A549 (cell line): ENCODE measurements around the gene MYO1D. TPM values are rescaled to one million over a fixed set of nuclear protein-coding genes. Genes with fewer than 3 reads are reported as not detected.

Experiments used
- ATAC-seq, 2 experiments: fragments of 200-7000 bp in 1 of 2; fragments of >200 bp in 1 of 2; cut with Nextera tagmentation in 1 of 2; cut with Tn5 transposase in 1 of 2; 3 replicates each; pipeline versions ENCODE4 v1.8.0 to v1.9.1; 2018 to 2020; ENCODE audit warnings: mild to moderate bottlenecking in 1 of 2, moderate library complexity in 1 of 2
- CTCF ChIA-PET: fragments of 300-600 bp; sonication (Branson Sonifier 250); formaldehyde crosslinking; extraction: SDS; loops from one replicate; lab custom pipeline; 2021; ENCODE audit warnings: antibody characterized with exemption, inconsistent platforms; lab: Yijun Ruan, JAX
- POLR2A ChIA-PET: fragments of 350-600 bp; formaldehyde crosslinking; extraction: SDS; loops from one replicate; lab custom pipeline; 2021; ENCODE audit warnings: antibody characterized with exemption, inconsistent platforms; lab: Yijun Ruan, JAX
- DNase-seq, 2 experiments: peaks; one replicate each; pipeline versions ENCODE4 v3.0.0 to v3.0.0-alpha.2; 2011 to 2016; ENCODE audit warnings: low read depth in 1 of 2, low spot score in 1 of 2
- FAIRE-seq: peaks from 2 replicates; lab custom pipeline; 2011; peaks lifted over from hg19 to GRCh38; lab: Jason Lieb, UNC
- H3K27ac ChIP-seq, 2 experiments: fragments of >200 bp; sonication (Bioruptor Twin); formaldehyde crosslinking; 3 replicates each; pipeline ENCODE4 v1.5.1; 2016 to 2017
- H3K4me1 ChIP-seq: fragments of >200 bp; sonication (Bioruptor Twin); formaldehyde crosslinking; 3 replicates; pipeline ENCODE4 v1.6.1; 2016
- H3K4me2 ChIP-seq: fragments of >200 bp; sonication (Bioruptor Twin); formaldehyde crosslinking; 3 replicates; pipeline ENCODE4 v1.6.1; 2016
- H3K4me3 ChIP-seq: fragments of >200 bp; sonication (Bioruptor Twin); formaldehyde crosslinking; 3 replicates; pipeline ENCODE4 v1.5.1; 2016
- H3K9me3 ChIP-seq: fragments of >200 bp; sonication (Bioruptor Twin); formaldehyde crosslinking; 3 replicates; pipeline ENCODE4 v1.6.1; 2016
- CBX2 ChIP-seq: fragments of 200-600 bp; sonication (generic); IDR thresholded peaks from 2 replicates; pipeline ENCODE4 v1.6.1; 2016; ENCODE audit warnings: low read depth, mild to moderate bottlenecking, borderline replicate concordance
- CHD2 ChIP-seq: fragments of 150-350 bp; IDR thresholded peaks from 2 replicates; pipeline ENCODE4 v1.6.1; 2014; ENCODE audit warnings: low read length; ENCODE audit not compliant: partially characterized antibody
- EP300 ChIP-seq, 2 experiments: fragments of >200 bp; sonication (Bioruptor Twin); formaldehyde crosslinking; IDR thresholded peaks; 2 replicates in 1 of 2; 3 replicates in 1 of 2; pipeline ENCODE4 v1.6.1; 2016 to 2017
- ESRRA ChIP-seq: fragments of 150-350 bp; IDR thresholded peaks from 2 replicates; pipeline ENCODE4 v1.6.1; 2014; ENCODE audit warnings: mild to moderate bottlenecking, low read length, borderline replicate concordance
- FOSL2 ChIP-seq, 2 experiments: fragments of 450-650 bp in 1 of 2; fragments of >200 bp in 1 of 2; sonication (Bioruptor Twin) in 1 of 2; formaldehyde crosslinking; IDR thresholded peaks; 2 replicates each; pipeline versions ENCODE4 v1.5.0 to v1.6.1; 2016 to 2020; ENCODE audit warnings: mild to moderate bottlenecking in 1 of 2, moderate library complexity in 1 of 2
- GATA3 ChIP-seq: IDR thresholded peaks from 2 replicates; pipeline ENCODE4 v1.6.1; 2012; ENCODE audit warnings: borderline replicate concordance
- HEYL ChIP-seq: fragments of 250-450 bp; sonication (Bioruptor Pico); IDR thresholded peaks from 2 replicates; pipeline ENCODE4 v1.8.0; 2021; ENCODE audit warnings: mild to moderate bottlenecking, moderate library complexity
- HMGXB4 ChIP-seq: fragments of 250-450 bp; sonication (Bioruptor Pico); IDR thresholded peaks from 2 replicates; pipeline ENCODE4 v1.5.0; 2021; ENCODE audit warnings: mild to moderate bottlenecking, moderate library complexity, borderline replicate concordance
- HOXA7 ChIP-seq: fragments of 250-450 bp; sonication (Bioruptor Pico); IDR thresholded peaks from 2 replicates; pipeline ENCODE4 v1.5.0; 2020; ENCODE audit warnings: mild to moderate bottlenecking, moderate library complexity
- KDM1A ChIP-seq: fragments of 200-600 bp; sonication (generic); IDR thresholded peaks from 2 replicates; pipeline ENCODE4 v1.6.1; 2016; ENCODE audit warnings: low read depth, mild to moderate bottlenecking
- KDM5A ChIP-seq: fragments of 200-600 bp; sonication (generic); IDR thresholded peaks from 2 replicates; pipeline ENCODE4 v1.6.1; 2016; ENCODE audit warnings: antibody characterized with exemption, mild to moderate bottlenecking
- NR3C1 ChIP-seq: fragments of >200 bp; sonication (Bioruptor Twin); formaldehyde crosslinking; IDR thresholded peaks from 3 replicates; pipeline ENCODE4 v1.6.1; 2017
- PBX3 ChIP-seq: IDR thresholded peaks from 2 replicates; pipeline ENCODE4 v1.6.1; 2012
- POLR2AphosphoS2 ChIP-seq: conservative IDR thresholded peaks from 2 replicates; pipeline ENCODE4 v1.6.1; 2012; ENCODE audit warnings: low read length, improper control_type of control experiment, inconsistent platforms
- RAD21 ChIP-seq, 2 experiments: fragments of >200 bp in 1 of 2; sonication (Bioruptor Twin) in 1 of 2; formaldehyde crosslinking in 1 of 2; IDR thresholded peaks in 1 of 2; conservative IDR thresholded peaks in 1 of 2; 2 replicates in 1 of 2; 3 replicates in 1 of 2; pipeline ENCODE4 v1.6.1; 2012 to 2018; ENCODE audit warnings: inconsistent platforms in 1 of 2
- RFX5 ChIP-seq: fragments of 450-650 bp; IDR thresholded peaks from 2 replicates; pipeline ENCODE4 v1.7.1; 2014; ENCODE audit warnings: antibody characterized with exemption, mild to moderate bottlenecking, moderate library complexity
- RNF2 ChIP-seq: fragments of 200-600 bp; sonication (generic); IDR thresholded peaks from 2 replicates; pipeline ENCODE4 v1.6.1; 2016; ENCODE audit warnings: low read depth, mild to moderate bottlenecking, antibody characterized with exemption, moderate library complexity, borderline replicate concordance
- TP53 ChIP-seq: fragments of 250-450 bp; sonication (Bioruptor Pico); IDR thresholded peaks from 2 replicates; pipeline ENCODE4 v1.5.0; 2021; ENCODE audit warnings: mild to moderate bottlenecking, moderate library complexity
- USF2 ChIP-seq: fragments of 450-650 bp; IDR thresholded peaks from 2 replicates; pipeline ENCODE4 v1.6.1; 2014; ENCODE audit warnings: antibody characterized with exemption
- ZC3H11A ChIP-seq: fragments of 450-650 bp; IDR thresholded peaks from 2 replicates; pipeline ENCODE4 v1.6.1; 2014; ENCODE audit warnings: antibody characterized with exemption, mild to moderate bottlenecking
- ZFP36 ChIP-seq: fragments of 450-650 bp; IDR thresholded peaks from 2 replicates; pipeline ENCODE4 v1.6.1; 2014; ENCODE audit warnings: borderline replicate concordance; ENCODE audit not compliant: partially characterized antibody
- WGBS: methylation state at CpG from one replicate; pipeline ENCODE4 v1.1.6; 2017; ENCODE audit errors: missing lambda C conversion rate; 5-methylcytosine and 5-hydroxymethylcytosine counted together
- polyA plus RNA-seq, 4 experiments: library from polyadenylated mRNA; depleted of rRNA in 3 of 4; stranded (reverse); fragments of >200 nt; fragmentation: RNase III in 1 of 4; extraction: RNeasy Plus Mini Kit Qiagen cat#74134 plus additional on column Dnase treatment in 1 of 4; gene quantifications; 2 replicates in 3 of 4; 3 replicates in 1 of 4; pipeline ENCODE4 v1.2.3, GENCODE V29; 2011 to 2017
- TF ChIP-seq, protein P1 (sequence below): IDR thresholded peaks from 2 replicates; pipeline ENCODE4 v1.6.1; 2012

The MYO1D gene
- polyA plus RNA-seq, 2 of the 4 experiments (the other 2 are of a cell fraction) = 2.8 to 4.2 TPM

DNA sequence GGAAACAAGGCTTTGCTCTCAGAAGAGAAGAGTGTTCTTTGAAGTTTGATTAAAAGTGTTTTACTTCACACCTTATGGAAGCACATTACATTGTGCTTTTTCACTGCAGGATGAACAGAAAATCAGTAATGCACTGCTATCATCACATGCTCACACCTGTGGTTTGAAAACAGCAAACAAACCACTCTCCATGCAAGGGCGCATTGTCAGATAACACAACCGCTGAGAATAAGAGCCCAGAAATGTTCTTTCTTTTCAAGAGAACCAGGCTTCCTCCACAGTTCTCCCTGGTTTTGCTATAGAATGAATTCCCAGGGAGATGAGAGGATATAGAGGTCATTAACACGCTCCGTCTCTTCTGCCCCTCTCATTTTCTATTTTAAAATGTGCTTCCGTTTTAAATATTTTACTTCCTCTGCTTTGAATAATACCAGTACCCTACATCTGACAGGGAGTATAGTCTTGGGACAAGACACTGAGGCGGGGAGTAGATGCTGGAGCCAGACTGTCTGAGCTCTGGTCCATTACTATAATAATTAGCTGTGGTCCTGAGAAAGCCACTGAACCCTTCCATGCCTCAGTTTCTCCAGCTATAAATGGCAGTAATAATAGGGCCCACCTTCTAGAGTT, 318.5 kb downstream of the MYO1D start:
- FAIRE-seq = no peak
- no peak for DNase-seq
- H3K4me1 ChIP-seq = no peaks in the 10 kb centered on the region
- ChIA-PET CTCF (interaction anchor here (1.0 kb wide), 2 partner anchors 9 to 12 kb away, joined by 3 to 6 read pairs; no protein-coding TSS in a partner anchor), POLR2A (no interaction called here)
- H3K4me2 ChIP-seq = no peak overlapping the region
- no peaks in the 10 kb centered on the region for H3K9me3 ChIP-seq
- TF ChIP-seq ZC3H11A (no peak), PBX3 (no peak), ZFP36 (no peak), NR3C1 (no peak), RNF2 (no peak), POLR2AphosphoS2 (no peak), FOSL2 (IDR thresholded peaks at IDR 0.05) (no peak), FOSL2 (CRISPR knock-in tag; IDR thresholded peaks at IDR 0.05) (no peak), HEYL (no peak), HMGXB4 (CRISPR knock-in tag) (no peak)
- 66% methylated on average over 6 of the region's 6 CpGs for WGBS
- ATAC-seq = no peak
- H3K27ac ChIP-seq = 0 out of 6 replicates have a peak overlapping the region, but pooled peaks of 1 of the 2 experiments have one; percentile 32
- H3K4me3 ChIP-seq = no peak overlapping the region

- ATAC-seq = no peak
- POLR2A ChIA-PET = no interaction called here
- H3K9me3 ChIP-seq = no peaks in the 10 kb centered on the region
- no peak overlapping the region for H3K4me2 ChIP-seq
- CTCF ChIA-PET = interaction anchor here (0.7 to 1.2 kb wide), 3 partner anchors 9 to 193 kb away, joined by 3 to 4 read pairs (median 3); no protein-coding TSS in a partner anchor
- H3K4me3 ChIP-seq = no peak overlapping the region
- DNase-seq = no peak
- no peak for FAIRE-seq
- TF ChIP-seq HMGXB4 (CRISPR knock-in tag) (no peak), KDM1A (no peak), USF2 (no peak), GATA3 (no peak)
- TF ChIP-seq, all 56 proteins: peak for 0
- H3K27ac ChIP-seq = no peak overlapping the region
- 74% methylated on average over 12 of the region's 12 CpGs for WGBS
- no peaks in the 10 kb centered on the region for H3K4me1 ChIP-seq
Measured at GRCh38 chr17:32555611-32556310, 321.2 kb downstream of the MYO1D start.

DNA sequence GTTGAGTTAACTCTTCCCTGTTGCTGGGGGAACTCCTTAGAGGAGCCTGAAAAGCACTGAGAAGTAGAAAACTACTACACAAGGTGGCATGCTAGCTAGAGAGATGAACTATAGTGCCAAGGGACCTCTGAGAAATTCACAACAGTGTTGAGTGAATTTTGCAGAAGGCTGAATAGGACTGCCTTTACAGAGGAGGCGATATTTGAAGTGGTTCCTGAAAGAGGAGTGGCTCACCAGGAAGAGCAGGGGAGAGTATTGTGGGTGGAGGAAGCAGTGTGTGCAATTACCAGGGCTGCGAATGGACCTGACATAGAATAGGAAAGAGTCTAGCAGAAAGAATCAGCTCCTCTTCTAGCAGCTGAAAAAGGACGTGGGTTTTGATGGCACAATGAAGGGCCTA, 323.8 kb downstream of the MYO1D start:
- no peak for FAIRE-seq
- no peak overlapping the region for H3K27ac ChIP-seq

More for the DNA sequence above, 323.8 kb downstream of the MYO1D start:
- ATAC-seq (peak in 1 of 2 experiments; percentile 37; a peak in 2 of 6 replicates), DNase-seq (no peak)
- H3K4me3 ChIP-seq = no peak overlapping the region
- WGBS = 63% methylated on average over 3 of the region's 3 CpGs
- no peaks in the 10 kb centered on the region for H3K4me1 ChIP-seq
- ChIA-PET POLR2A (no interaction called here), CTCF (interaction anchor here (0.7 to 0.9 kb wide), 2 partner anchors 11 to 323 kb away, joined by 3 to 4 read pairs; no protein-coding TSS in a partner anchor)
- H3K4me2 ChIP-seq = no peak overlapping the region
- TF ChIP-seq EP300 (IDR thresholded peaks at IDR 0.05) = no peak
- no peak for TF ChIP-seq HOXA7
- TF ChIP-seq RFX5 = no peak
- no peak for TF ChIP-seq KDM5A
- no peak for TF ChIP-seq RAD21 (conservative IDR thresholded peaks at IDR 0.05 in 1 of 2, IDR thresholded peaks at IDR 0.05 in 1 of 2)
- no peak for TF ChIP-seq CBX2
- TF ChIP-seq ZC3H11A = no peak
- TF ChIP-seq, protein P1, sequence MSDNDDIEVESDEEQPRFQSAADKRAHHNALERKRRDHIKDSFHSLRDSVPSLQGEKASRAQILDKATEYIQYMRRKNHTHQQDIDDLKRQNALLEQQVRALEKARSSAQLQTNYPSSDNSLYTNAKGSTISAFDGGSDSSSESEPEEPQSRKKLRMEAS = no peak
- no peak for TF ChIP-seq TP53 (CRISPR knock-in tag)
- TF ChIP-seq ESRRA = no peak
- no peak for TF ChIP-seq HMGXB4 (CRISPR knock-in tag)
- no peak for TF ChIP-seq CHD2
- TF ChIP-seq FOSL2 (IDR thresholded peaks at IDR 0.05) = no peak
- TF ChIP-seq FOSL2 (CRISPR knock-in tag; IDR thresholded peaks at IDR 0.05) = no peak
- H3K9me3 ChIP-seq = no peaks in the 10 kb centered on the region
